ENCODE data around the gene TST. TPM values are rescaled to one million over a fixed set of nuclear protein-coding genes. Genes with fewer than 3 reads are reported as not detected.

Gene TST
- total and polyA plus RNA-seq, 2 donors (not counting 3 experiments of a cell fraction or from before 2014, with no cell fraction given) = 39.2 to 95.1 TPM

DNA sequence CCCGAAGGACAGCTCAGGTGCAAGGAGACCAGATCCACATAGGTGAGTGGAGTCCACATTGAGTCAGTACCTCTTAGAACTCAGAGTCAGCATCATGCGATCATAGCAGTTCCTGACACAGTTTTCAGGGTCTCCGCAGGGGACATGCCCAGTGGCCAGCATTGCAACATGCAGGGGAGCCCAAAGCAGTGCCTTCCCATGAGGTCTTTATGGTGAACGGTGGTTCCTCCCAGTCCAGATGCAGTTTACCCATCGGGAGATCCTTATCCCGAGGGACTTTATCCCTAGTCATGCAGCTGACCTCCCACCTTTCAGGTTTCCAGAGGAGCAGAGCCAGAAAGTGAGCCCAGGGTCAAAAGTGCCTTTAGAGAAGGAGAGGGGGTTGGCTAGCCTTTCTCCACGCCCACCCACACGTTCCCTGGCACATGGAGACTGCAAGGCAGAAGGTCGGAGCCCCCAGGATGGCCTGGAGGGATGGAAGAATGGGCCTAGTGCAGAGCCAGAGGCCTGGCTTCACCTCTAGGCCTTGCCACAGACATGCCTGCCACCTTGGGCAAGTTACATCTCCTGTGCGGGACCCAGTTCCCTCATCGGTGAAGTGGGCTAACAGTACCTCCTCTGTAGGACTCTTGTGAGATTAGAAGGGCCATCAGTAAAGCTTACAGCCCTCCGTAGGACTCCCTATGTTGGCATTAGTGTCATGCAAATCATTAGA is 38.7 kb upstream of the TST start:
- TF ChIP-seq, protein P1, sequence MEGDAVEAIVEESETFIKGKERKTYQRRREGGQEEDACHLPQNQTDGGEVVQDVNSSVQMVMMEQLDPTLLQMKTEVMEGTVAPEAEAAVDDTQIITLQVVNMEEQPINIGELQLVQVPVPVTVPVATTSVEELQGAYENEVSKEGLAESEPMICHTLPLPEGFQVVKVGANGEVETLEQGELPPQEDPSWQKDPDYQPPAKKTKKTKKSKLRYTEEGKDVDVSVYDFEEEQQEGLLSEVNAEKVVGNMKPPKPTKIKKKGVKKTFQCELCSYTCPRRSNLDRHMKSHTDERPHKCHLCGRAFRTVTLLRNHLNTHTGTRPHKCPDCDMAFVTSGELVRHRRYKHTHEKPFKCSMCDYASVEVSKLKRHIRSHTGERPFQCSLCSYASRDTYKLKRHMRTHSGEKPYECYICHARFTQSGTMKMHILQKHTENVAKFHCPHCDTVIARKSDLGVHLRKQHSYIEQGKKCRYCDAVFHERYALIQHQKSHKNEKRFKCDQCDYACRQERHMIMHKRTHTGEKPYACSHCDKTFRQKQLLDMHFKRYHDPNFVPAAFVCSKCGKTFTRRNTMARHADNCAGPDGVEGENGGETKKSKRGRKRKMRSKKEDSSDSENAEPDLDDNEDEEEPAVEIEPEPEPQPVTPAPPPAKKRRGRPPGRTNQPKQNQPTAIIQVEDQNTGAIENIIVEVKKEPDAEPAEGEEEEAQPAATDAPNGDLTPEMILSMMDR (IDR thresholded peaks at IDR 0.05; ENCODE audit: extremely low read depth in 1 of 2, insufficient read depth in 1 of 2, low read depth in 1 of 2, low read length in 2 of 2) = no peak
- TF ChIP-seq GATA2 (IDR thresholded peaks at IDR 0.05; ENCODE audit: insufficient read depth, insufficient read length, low read depth, low read length) = no peak
- no peak for TF ChIP-seq MYC (IDR thresholded peaks at IDR 0.05; ENCODE audit: low read depth, low read length)
- Histone ChIP-seq H3K9me1 (replicated peaks; ENCODE audit: control insufficient read depth, extremely low read depth, insufficient read depth, low read length) (no peaks in the 10 kb centered on the region), H3K79me2 (ENCODE audit: control insufficient read depth, insufficient read depth, low read length) (no peaks in the 10 kb centered on the region), H3K36me3 (ENCODE audit: control insufficient read depth in 2 of 2, extremely low read depth in 1 of 2, insufficient read depth in 2 of 2, low read length in 2 of 2) (peaks cover 3 to 46% of the 10 kb centered on the region in 2 experiments), H2AFZ (ENCODE audit: low read depth, low read length) (no peak overlapping the region), H3K4me1 (ENCODE audit: control insufficient read depth, extremely low read depth, insufficient read depth, low read length) (no peaks in the 10 kb centered on the region), H3K9me3 (replicated peaks; ENCODE audit: control insufficient read depth, insufficient read depth, low read length) (no peaks in the 10 kb centered on the region), H3K4me3 (replicated peaks in 1 of 3; ENCODE audit: insufficient read depth in 1 of 3, low read depth in 1 of 3, low read length in 3 of 3) (no peak overlapping the region), H3K27ac (ENCODE audit: insufficient read depth, low read depth, low read length) (no peak overlapping the region), H3K4me2 (ENCODE audit: insufficient read depth, low read length) (no peak overlapping the region), H3K9ac (replicated peaks; ENCODE audit: extremely low read depth, insufficient read depth, low read length) (no peak overlapping the region), H4K20me1 (replicated peaks; ENCODE audit: control insufficient read depth, extremely low read depth, insufficient read depth, low read length) (no peaks in the 10 kb centered on the region), H3K27me3 (ENCODE audit: control insufficient read depth in 2 of 2, insufficient read depth in 2 of 2, low read length in 2 of 2) (no peaks in the 10 kb centered on the region)
- dilution Hi-C loops (cut with MboI; ENCODE audit: extremely low pct_ligation_motif_present, low sequenced_read_pairs) (no loop called here), intact Hi-C loops (cut with micrococcal nuclease) (no loop called here)
- no peak for FAIRE-seq
- ChIA-PET CTCF (no interaction called here), POLR2A (no interaction called here)
- DNase-seq (ENCODE audit: low read depth, low spot score) = no peak
- no TSS peak for BruUV-seq (replicated peaks)

DNA sequence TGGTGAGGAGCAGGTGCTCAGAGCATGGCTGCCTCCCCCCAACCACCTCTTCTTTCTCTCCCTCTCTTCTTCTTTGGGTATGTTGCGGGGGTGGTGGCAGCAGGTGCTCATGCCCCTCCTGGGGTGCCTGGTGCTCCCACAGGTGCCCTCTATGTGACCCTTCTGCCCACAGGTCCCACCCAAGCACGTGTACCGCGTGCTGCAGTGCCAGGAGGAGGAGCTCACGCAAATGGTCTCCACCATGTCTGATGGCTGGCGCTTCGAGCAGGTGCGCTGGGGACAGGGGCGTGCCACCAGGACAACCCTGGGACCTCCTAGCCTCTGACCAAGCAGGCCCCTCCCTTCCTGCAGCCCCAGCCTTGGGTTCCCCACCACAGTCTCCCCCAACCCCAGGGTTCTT is 38.0 kb upstream of the TST start:
- H4K20me1 ChIP-seq (replicated peaks; ENCODE audit: control insufficient read depth, extremely low read depth, insufficient read depth, low read length) = no peaks in the 10 kb centered on the region
- no peak overlapping the region for H3K9ac ChIP-seq (replicated peaks; ENCODE audit: extremely low read depth, insufficient read depth, low read length)
- H3K4me2 ChIP-seq (ENCODE audit: insufficient read depth, low read length) = no peak overlapping the region
- ChIA-PET CTCF (no interaction called here), POLR2A (no interaction called here)
- dilution Hi-C loops (cut with MboI; ENCODE audit: extremely low pct_ligation_motif_present, low sequenced_read_pairs) (no loop called here), intact Hi-C loops (cut with micrococcal nuclease) (no loop called here)
- no peak overlapping the region for H3K27ac ChIP-seq (ENCODE audit: insufficient read depth, low read depth, low read length)
- H3K9me3 ChIP-seq (replicated peaks; ENCODE audit: control insufficient read depth, insufficient read depth, low read length) = no peaks in the 10 kb centered on the region
- DNase-seq (ENCODE audit: low read depth, low spot score) (no peak), FAIRE-seq (no peak)
- H3K9me1 ChIP-seq (replicated peaks; ENCODE audit: control insufficient read depth, extremely low read depth, insufficient read depth, low read length) = no peaks in the 10 kb centered on the region
- peaks cover 5% of the 10 kb centered on the region for H3K4me1 ChIP-seq (ENCODE audit: control insufficient read depth, extremely low read depth, insufficient read depth, low read length)
- H3K79me2 ChIP-seq (ENCODE audit: control insufficient read depth, insufficient read depth, low read length) = peaks cover 2% of the 10 kb centered on the region
- H2AFZ ChIP-seq (ENCODE audit: low read depth, low read length) = no peak overlapping the region
- TF ChIP-seq GATA2 (IDR thresholded peaks at IDR 0.05; ENCODE audit: insufficient read depth, insufficient read length, low read depth, low read length) (no peak), EZH2 (IDR thresholded peaks at IDR 0.05; ENCODE audit: borderline replicate concordance, low read depth, low read length, severe bottlenecking) (no peak), FOS (IDR thresholded peaks at IDR 0.05; ENCODE audit: borderline replicate concordance, insufficient read depth, low read length) (no peak), MYC (IDR thresholded peaks at IDR 0.05; ENCODE audit: low read depth, low read length) (no peak), POLR2AphosphoS5 (IDR thresholded peaks at IDR 0.05; ENCODE audit: insufficient read depth, low read depth, low read length) (no peak), POLR2A (IDR thresholded peaks at IDR 0.05; ENCODE audit: low read depth, low read length) (no peak), JUN (IDR thresholded peaks at IDR 0.05; ENCODE audit: borderline replicate concordance, insufficient read depth, insufficient read length, low read depth) (no peak)
- TF ChIP-seq, protein P2, sequence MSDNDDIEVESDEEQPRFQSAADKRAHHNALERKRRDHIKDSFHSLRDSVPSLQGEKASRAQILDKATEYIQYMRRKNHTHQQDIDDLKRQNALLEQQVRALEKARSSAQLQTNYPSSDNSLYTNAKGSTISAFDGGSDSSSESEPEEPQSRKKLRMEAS (IDR thresholded peaks at IDR 0.05; ENCODE audit: insufficient read depth, insufficient read length) = no peak
- TF ChIP-seq, protein P1 (IDR thresholded peaks at IDR 0.05; ENCODE audit: extremely low read depth in 1 of 2, insufficient read depth in 1 of 2, low read depth in 1 of 2, low read length in 2 of 2) = no peak
- H3K36me3 ChIP-seq (ENCODE audit: control insufficient read depth in 2 of 2, extremely low read depth in 1 of 2, insufficient read depth in 2 of 2, low read length in 2 of 2) = peaks cover 3 to 46% of the 10 kb centered on the region in 2 experiments
- no TSS peak for BruUV-seq (replicated peaks)
- H3K4me3 ChIP-seq (replicated peaks in 1 of 3; ENCODE audit: insufficient read depth in 1 of 3, low read depth in 1 of 3, low read length in 3 of 3) = no peak overlapping the region
- H3K27me3 ChIP-seq (ENCODE audit: control insufficient read depth in 2 of 2, insufficient read depth in 2 of 2, low read length in 2 of 2) = no peaks in the 10 kb centered on the region
